ENCODE data around the gene CLDN20.
A peak's percentile ranks its signal among the peaks of the same experiment; 100 is the strongest.
"Not testable (repeated sequence)": the region's sequence is repeated elsewhere in the genome, so short reads cannot be mapped to it uniquely, and the experiment has no call there.

Gene CLDN20

DNA sequence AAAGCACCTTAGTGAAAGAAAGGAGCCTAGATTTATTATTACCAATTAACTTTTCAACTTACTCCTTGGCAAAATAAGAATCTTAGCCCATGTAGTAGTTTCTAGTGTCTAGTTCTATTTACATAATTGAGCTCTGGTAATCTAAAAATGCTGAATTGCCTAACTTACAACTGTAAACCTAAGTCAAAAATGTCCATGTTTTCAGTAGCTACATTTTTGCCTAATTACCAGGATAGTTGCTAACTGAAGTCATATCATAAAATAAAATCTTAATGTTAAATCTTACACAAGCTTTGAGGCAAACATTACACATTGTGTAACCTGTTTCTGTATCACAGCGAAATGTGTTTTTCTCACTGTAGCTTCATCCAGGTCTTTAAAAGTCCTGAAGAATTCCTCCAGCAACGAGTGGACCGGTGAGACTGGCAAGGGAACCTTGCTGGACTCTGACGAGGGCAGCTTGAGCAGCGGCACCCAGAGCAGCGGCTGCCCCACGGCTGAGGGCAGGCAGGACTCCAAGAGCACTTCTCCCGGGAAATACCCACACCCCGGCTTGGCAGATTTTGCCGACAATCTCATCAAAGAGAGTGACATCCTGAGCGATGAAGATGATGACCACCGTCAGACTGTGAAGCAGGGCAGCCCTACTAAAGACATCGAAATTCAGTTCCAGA is 7.6 kb upstream of the CLDN20 start:
- H3K27me3 Mint-ChIP-seq: no peaks in the 10 kb centered on the region
- H3K36me3 Mint-ChIP-seq: peaks cover 7% of the 10 kb centered on the region
- H3K4me3 Mint-ChIP-seq: no peak overlapping the region
- H3K27ac Mint-ChIP-seq: peak overlapping the region; percentile 10
- H3K4me1 Mint-ChIP-seq (ENCODE audit: low read depth): peaks cover 2% of the 10 kb centered on the region
- H3K9me3 Mint-ChIP-seq (ENCODE audit: low read depth): no peaks in the 10 kb centered on the region

DNA sequence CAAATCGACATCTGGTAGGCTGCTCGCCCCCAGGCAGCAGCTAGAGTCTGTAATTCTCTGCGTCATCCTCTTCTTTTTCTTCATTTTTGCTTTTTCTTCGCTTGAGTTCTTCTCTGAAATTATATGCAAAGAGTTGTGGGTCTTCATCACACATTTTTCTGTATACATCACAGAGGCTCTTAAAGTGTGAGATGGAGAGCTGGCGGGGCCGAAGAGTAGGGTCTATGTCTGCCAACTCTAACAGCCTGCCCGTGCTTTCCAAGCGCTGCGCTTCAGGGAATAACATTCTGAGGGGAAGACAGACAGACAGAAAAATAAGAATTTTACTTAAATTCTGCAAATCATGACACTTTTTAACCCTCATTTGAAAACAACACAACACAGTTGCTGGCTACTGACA is 6.0 kb upstream of the CLDN20 start:
- H3K9me3 Mint-ChIP-seq (ENCODE audit: low read depth): no peaks in the 10 kb centered on the region
- no peak overlapping the region for H3K4me3 Mint-ChIP-seq
- H3K27me3 Mint-ChIP-seq: no peaks in the 10 kb centered on the region
- H3K36me3 Mint-ChIP-seq: peaks cover 7% of the 10 kb centered on the region
- no peak overlapping the region for H3K27ac Mint-ChIP-seq
- H3K4me1 Mint-ChIP-seq (ENCODE audit: low read depth): peaks cover 2% of the 10 kb centered on the region

DNA sequence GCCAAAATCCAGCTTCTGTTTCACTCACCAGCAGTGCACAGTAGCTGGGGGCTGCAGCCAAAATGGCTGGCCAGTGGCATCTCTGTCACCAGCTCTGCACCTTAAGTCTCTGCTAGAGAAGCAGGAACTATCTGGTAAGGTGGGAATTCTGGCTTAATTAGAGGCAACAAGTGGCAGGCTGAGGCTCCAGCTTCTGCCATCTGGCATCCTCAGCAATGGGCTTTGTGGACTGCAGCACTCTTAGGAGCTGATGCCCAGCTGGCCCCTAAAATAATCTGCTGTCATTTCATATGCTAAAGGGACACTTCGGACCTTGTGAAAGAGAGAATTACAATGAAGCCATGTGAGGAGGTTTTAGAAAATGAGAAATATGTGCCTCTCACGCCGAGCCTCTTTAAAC is 4.6 kb upstream of the CLDN20 start:
- Mint-ChIP-seq H3K9me3 (ENCODE audit: low read depth) (no peaks in the 10 kb centered on the region), H3K36me3 (peaks cover 2% of the 10 kb centered on the region), H3K27ac (no peak overlapping the region), H3K4me1 (ENCODE audit: low read depth) (peaks cover 2% of the 10 kb centered on the region), H3K27me3 (no peaks in the 10 kb centered on the region), H3K4me3 (no peak overlapping the region)

DNA sequence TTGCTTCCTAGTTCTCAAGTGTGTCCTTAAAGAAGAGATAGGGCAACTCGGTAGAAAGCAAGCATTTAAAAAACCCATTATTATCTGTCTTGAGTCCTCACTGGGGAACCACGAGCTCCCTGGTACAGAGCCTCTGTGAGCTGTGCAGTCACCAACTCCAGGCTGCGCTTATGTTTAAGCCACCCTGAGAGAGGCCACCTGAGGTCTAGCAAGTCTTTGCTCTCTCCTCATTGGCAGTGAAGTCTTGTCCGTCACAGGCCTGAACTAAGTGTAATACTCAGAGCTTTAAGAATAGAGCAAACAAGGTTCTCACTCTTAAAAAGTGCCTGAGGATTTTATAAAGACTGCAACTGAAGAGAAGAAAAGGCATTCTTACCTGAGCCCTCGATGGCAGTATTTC is 3.9 kb upstream of the CLDN20 start:
- H3K4me3 Mint-ChIP-seq: no peak overlapping the region

DNA sequence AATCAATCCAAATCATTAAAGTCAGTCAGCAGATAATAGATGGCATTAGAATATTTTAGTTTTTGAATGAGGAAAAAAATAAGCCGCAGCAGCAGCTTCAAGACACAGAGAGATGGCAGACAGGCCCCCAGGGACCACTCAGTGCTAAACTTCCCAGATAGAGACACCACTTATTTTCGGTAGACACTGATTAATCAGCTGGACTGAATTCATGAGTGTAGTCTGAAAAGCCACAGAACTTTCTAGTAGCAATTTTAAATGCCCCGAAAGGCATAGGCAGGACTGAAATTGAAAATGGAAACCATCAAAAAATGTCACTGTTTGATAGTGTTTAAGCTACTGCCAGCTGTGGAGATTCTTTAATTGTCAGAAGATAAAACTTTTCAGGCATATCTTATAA is 3.1 kb upstream of the CLDN20 start:
- no peaks in the 10 kb centered on the region for H3K9me3 Mint-ChIP-seq (ENCODE audit: low read depth)
- H3K27ac Mint-ChIP-seq: no peak overlapping the region
- peaks cover 2% of the 10 kb centered on the region for H3K4me1 Mint-ChIP-seq (ENCODE audit: low read depth)
- H3K36me3 Mint-ChIP-seq: peaks cover 6% of the 10 kb centered on the region
- H3K4me3 Mint-ChIP-seq: no peak overlapping the region
- H3K27me3 Mint-ChIP-seq: no peaks in the 10 kb centered on the region

More for the DNA sequence above, 3.9 kb upstream of the CLDN20 start:
- Mint-ChIP-seq H3K9me3 (ENCODE audit: low read depth) (no peaks in the 10 kb centered on the region), H3K36me3 (peaks cover 4% of the 10 kb centered on the region), H3K27me3 (no peaks in the 10 kb centered on the region), H3K27ac (no peak overlapping the region), H3K4me1 (ENCODE audit: low read depth) (peaks cover 2% of the 10 kb centered on the region)

DNA sequence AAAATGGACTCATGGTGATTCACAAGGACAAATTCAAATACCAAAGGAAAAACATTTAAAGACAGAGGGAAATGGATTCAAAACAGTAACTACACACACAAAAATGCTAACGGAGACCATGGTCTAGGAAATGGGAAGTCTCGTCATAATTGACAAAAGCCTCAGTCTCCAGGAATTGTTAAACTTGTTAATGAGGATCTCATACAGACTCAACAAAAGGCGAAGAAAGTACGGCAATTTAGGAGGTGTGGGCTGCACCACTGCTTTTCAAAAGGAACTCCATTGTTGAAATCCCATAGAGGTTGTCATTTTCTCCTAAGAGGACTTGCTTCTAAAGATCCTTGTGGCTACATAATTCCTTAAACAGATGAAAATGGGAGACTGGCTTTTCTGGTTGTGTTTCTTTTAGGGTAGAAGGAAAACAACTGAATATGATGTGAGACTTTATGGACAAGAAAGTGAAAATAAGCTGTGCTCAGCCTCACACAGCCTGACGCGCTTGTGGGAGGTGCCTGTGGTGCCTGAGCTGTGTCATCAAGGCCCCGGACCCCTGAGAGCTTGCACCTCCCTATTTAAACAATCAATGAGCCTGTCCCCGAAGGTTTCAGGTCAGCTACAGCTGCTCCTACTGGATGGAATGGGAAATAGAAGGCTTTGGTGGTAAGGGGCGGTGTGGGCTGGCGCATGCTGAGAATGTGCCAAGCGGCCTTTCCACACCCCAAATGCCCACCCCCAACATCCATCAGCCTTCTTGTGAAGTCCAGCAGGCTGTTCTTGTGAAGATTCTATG is 2.5 kb upstream of the CLDN20 start:
- Mint-ChIP-seq H3K27ac (no peak overlapping the region), H3K36me3 (peaks cover 6% of the 10 kb centered on the region)

DNA sequence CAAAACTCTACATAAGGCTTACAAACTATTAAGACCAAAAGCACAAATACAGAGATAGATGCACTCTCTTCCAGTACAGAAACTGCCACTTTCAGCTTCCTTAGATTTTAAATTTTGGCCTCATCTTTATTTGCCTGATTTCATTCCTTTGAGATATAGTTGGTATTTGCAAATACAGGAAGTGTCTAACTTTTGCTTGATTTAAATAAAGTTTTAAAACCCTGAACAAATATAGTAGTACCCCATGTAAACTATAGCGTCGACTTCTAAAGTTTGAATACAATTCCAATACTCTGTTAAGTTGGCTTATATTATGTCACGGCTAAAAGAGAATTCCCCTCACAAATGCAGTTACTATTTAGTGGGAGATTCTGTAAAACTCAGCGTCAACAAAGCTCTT is 1.2 kb upstream of the CLDN20 start:
- no peak overlapping the region for H3K4me3 Mint-ChIP-seq
- peaks cover 8% of the 10 kb centered on the region for H3K36me3 Mint-ChIP-seq
- no peaks in the 10 kb centered on the region for H3K27me3 Mint-ChIP-seq
- H3K4me1 Mint-ChIP-seq (ENCODE audit: low read depth): peaks cover 4% of the 10 kb centered on the region
- H3K27ac Mint-ChIP-seq: peak overlapping the region; percentile 50
- H3K9me3 Mint-ChIP-seq (ENCODE audit: low read depth): no peaks in the 10 kb centered on the region

More for the DNA sequence above, 2.5 kb upstream of the CLDN20 start:
- no peak overlapping the region for H3K4me3 Mint-ChIP-seq
- peaks cover 2% of the 10 kb centered on the region for H3K4me1 Mint-ChIP-seq (ENCODE audit: low read depth)
- H3K27me3 Mint-ChIP-seq: no peaks in the 10 kb centered on the region
- H3K9me3 Mint-ChIP-seq (ENCODE audit: low read depth): no peaks in the 10 kb centered on the region

DNA sequence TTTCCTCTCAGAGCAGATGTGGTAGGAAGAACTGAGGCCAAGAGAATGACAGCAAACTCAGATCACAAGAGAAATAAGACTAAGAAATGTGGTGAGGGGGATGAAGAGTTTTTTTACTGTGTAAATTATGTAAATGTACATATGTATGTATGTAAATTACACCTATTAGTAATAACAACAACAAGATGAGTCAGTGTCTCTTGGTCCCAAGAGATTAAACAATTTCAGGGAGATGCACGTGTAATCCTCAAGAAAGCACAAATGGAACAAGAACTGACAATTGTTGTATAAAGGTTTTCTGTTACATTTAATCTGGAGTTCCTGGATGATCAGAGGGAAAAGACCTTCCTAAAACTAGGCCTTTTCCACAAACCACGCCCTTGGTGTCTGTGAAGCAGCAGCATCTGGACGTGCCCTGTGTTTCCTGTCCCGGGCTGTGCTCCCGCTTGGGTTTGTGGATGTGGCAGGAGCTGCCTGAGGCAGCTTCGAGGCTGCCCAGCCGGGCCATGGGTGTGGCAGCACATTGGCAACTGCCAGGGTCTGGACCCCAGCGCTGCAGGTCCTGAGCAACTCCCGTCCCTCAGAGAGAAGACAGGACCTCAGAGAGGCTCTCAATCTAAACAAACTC is 994 bp downstream of the CLDN20 start:
- Mint-ChIP-seq H3K9me3 (ENCODE audit: low read depth) (no peaks in the 10 kb centered on the region), H3K4me3 (no peak overlapping the region), H3K4me1 (ENCODE audit: low read depth) (peaks cover 9% of the 10 kb centered on the region), H3K27me3 (no peaks in the 10 kb centered on the region), H3K36me3 (peaks cover 11% of the 10 kb centered on the region), H3K27ac (no peak overlapping the region)

DNA sequence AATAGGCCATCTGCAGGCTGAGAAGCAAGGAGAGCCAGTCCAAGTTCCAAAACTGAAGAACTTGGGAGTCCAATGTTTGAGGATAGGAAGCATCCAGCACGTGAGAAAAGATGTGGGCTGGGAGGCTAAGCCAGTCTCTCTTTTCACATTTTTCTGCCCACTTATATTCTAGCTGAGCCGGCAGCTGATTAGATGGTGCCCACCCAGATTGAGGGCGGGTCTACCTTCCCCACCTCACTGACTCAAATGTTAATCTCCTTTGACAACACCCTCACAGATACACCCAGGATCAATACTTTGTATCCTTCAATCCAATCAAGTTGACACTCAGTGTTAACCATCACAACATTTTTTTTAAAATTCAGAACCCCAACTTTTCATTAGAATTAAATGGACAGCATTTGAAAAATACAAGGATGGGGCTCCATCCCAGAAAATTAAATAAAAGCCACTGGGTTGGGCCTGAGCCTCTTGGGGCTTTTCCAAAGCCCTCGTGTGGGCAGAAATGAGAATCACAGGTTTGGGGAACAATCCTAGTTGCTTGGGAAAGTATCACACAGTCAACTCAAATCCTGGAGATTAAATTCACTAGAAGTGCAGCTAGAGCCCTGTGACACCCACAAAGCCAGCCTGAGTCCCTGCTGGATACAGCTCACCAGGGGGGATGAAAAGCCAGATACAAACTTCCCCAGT is 2.2 kb downstream of the CLDN20 start:
- no peaks in the 10 kb centered on the region for H3K9me3 Mint-ChIP-seq (ENCODE audit: low read depth)
- H3K27ac Mint-ChIP-seq: no peak overlapping the region
- H3K36me3 Mint-ChIP-seq: peaks cover 15% of the 10 kb centered on the region
- H3K27me3 Mint-ChIP-seq: no peaks in the 10 kb centered on the region
- H3K4me3 Mint-ChIP-seq: no peak overlapping the region
- peaks cover 9% of the 10 kb centered on the region for H3K4me1 Mint-ChIP-seq (ENCODE audit: low read depth)

DNA sequence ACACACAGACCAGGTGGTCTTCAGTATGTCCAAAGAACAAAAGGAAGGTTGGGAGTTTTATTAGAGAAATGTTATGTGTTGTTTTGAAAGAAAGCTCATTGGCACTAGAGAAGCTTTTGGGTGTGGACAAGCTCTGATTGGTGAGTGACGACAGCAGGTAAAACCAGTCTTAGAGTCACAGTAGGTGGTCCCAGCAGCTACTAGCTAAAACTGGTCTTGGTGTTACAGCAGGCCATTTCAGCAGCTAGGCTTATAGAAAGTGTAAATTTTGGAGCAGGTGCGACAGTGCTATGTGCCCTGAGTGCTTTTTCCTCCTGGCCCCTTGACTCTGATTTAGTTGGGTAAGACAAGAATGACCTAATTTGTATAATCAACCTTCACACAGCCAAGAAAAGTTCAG is 3.6 kb downstream of the CLDN20 start:
- Mint-ChIP-seq H3K9me3 (ENCODE audit: low read depth) (no peaks in the 10 kb centered on the region), H3K4me1 (ENCODE audit: low read depth) (peaks cover 9% of the 10 kb centered on the region), H3K4me3 (no peak overlapping the region), H3K27me3 (no peaks in the 10 kb centered on the region), H3K36me3 (peaks cover 15% of the 10 kb centered on the region), H3K27ac (no peak overlapping the region)

DNA sequence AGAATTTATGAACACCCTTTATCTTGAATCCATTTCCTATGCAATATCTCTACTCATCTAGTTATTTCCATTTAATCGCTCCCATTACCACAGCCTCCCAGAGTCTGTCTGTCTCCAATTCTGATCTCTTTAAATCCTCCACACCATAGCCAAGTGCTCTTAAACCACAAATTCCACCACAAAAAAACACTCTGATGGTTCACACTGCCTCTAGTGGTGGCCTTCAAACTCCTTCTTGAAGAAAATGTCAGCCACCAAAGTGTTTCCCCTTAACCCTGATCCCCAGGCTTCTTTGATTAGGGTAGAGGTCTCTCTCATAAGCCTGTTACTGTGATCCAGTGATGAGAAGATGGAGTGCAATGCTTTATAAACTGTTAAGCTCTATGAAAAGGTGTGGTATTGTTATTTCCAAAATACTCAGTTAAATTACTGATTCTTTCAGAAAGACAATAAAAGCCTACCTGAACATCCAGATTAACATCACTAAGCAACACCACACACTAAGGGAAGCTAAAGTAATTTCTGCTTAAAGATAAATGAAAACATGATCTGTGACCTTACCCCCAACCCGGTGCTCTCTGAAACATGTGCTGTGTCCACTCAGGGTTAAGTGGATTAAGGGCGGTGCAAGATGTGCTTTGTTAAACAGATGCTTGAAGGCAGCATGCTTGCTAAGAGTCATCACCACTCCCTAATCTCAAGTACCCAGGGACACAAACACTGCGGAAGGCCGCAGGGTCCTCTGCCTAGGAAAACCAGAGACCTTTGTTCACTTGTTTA is 4.5 kb downstream of the CLDN20 start:
- H3K4me3 Mint-ChIP-seq; H3K9me3 Mint-ChIP-seq (ENCODE audit: low read depth); H3K27ac Mint-ChIP-seq; H3K27me3 Mint-ChIP-seq: not testable (repeated sequence)
- peaks cover 12% of the 10 kb centered on the region for H3K4me1 Mint-ChIP-seq (ENCODE audit: low read depth)
- H3K36me3 Mint-ChIP-seq: peaks cover 15% of the 10 kb centered on the region

DNA sequence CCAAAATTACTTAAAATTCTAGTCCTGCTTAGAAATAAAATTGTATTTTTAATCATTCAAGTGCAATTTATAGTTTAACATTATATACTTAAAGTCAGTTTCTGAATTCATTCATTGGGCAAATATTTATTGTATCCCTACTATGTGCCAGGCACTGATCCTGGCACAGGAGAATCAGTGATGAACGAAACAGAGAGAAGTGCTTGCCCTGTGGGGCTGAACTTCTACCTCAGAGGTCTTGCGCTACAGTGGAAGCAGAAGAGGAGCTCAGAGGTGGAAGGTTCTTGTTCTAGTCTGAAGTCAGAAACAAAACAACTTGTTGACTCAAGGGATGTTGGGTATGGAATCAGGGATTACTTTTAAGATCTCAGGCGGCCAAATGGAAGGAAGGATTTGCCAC is 6.0 kb downstream of the CLDN20 start:
- Mint-ChIP-seq H3K9me3 (ENCODE audit: low read depth) (no peaks in the 10 kb centered on the region), H3K27ac (no peak overlapping the region), H3K36me3 (peaks cover 15% of the 10 kb centered on the region), H3K27me3 (no peaks in the 10 kb centered on the region), H3K4me1 (ENCODE audit: low read depth) (peaks cover 15% of the 10 kb centered on the region), H3K4me3 (no peak overlapping the region)

DNA sequence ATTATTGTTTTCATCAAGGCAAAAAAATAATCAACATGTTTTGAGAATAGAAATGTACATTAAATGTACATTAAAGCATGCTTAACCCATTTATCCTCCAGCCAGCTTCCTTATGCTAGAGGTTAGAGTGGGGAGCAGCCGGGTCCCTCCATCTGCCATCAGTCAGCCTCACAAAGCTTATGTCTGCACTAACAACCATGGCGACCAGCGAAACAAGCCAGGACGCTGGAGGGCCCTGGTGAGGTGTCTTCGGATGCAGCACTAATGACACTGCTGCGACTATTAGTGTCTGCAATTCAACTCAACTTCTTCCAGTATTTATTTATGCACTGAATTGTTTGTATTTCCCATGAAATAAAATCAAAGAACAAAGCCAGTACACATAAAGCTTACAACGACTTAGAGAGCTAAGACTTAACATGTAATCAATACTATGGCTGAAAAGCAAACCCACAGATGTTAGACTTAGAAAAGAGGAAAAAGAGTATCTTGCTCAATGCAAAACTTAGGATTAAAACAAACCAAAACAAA is 6.8 kb downstream of the CLDN20 start:
- H3K4me1 Mint-ChIP-seq (ENCODE audit: low read depth): peaks cover 15% of the 10 kb centered on the region
- H3K27ac Mint-ChIP-seq: no peak overlapping the region
- H3K9me3 Mint-ChIP-seq (ENCODE audit: low read depth): no peaks in the 10 kb centered on the region
- H3K27me3 Mint-ChIP-seq: no peaks in the 10 kb centered on the region
- H3K4me3 Mint-ChIP-seq: no peak overlapping the region
- peaks cover 16% of the 10 kb centered on the region for H3K36me3 Mint-ChIP-seq

DNA sequence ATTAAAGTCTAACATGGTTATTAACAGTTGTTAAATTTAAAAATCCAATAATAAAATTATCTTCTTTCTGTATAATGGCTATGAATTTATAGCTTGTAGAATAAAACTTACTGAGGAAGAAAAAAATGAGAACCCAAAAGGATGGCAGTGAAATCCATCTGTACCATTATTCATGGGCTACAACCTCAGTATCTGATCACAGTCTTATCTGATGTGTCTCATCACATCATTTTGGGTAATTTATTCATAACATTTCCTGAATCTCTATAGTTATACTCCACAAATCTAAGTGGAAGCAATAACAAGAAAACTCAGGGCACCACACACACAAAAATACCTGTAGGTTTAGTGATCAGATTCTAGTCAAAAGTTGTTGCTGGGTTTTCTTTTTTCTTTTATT is 7.3 kb downstream of the CLDN20 start:
- H3K27me3 Mint-ChIP-seq: no peaks in the 10 kb centered on the region
- H3K27ac Mint-ChIP-seq: no peak overlapping the region
- H3K4me3 Mint-ChIP-seq: no peak overlapping the region
- peaks cover 15% of the 10 kb centered on the region for H3K4me1 Mint-ChIP-seq (ENCODE audit: low read depth)
- peaks cover 20% of the 10 kb centered on the region for H3K36me3 Mint-ChIP-seq
- no peaks in the 10 kb centered on the region for H3K9me3 Mint-ChIP-seq (ENCODE audit: low read depth)

Measured in activated naive CD8-positive, alpha-beta T cell (primary cell).